ENCODE measurements around the gene DCUN1D1.

- TF ChIP-seq, protein P1, sequence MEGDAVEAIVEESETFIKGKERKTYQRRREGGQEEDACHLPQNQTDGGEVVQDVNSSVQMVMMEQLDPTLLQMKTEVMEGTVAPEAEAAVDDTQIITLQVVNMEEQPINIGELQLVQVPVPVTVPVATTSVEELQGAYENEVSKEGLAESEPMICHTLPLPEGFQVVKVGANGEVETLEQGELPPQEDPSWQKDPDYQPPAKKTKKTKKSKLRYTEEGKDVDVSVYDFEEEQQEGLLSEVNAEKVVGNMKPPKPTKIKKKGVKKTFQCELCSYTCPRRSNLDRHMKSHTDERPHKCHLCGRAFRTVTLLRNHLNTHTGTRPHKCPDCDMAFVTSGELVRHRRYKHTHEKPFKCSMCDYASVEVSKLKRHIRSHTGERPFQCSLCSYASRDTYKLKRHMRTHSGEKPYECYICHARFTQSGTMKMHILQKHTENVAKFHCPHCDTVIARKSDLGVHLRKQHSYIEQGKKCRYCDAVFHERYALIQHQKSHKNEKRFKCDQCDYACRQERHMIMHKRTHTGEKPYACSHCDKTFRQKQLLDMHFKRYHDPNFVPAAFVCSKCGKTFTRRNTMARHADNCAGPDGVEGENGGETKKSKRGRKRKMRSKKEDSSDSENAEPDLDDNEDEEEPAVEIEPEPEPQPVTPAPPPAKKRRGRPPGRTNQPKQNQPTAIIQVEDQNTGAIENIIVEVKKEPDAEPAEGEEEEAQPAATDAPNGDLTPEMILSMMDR (IDR thresholded peaks at IDR 0.05), result no peak
- no peak for TF ChIP-seq POLR2A (IDR thresholded peaks at IDR 0.05)
Measured at GRCh38 chr3:182999767-183000166, 19.4 kb upstream of the DCUN1D1 start.
